ENCODE measurements around the gene DLGAP1. TPM values are rescaled to one million over a fixed set of nuclear protein-coding genes. Genes with fewer than 3 reads are reported as not detected.
"Not testable (repeated sequence)": the region's sequence is repeated elsewhere in the genome, so short reads cannot be mapped to it uniquely, and the experiment has no call there.

Gene DLGAP1
- total RNA-seq, 1 donor from 2014 or later = 105 TPM

DNA sequence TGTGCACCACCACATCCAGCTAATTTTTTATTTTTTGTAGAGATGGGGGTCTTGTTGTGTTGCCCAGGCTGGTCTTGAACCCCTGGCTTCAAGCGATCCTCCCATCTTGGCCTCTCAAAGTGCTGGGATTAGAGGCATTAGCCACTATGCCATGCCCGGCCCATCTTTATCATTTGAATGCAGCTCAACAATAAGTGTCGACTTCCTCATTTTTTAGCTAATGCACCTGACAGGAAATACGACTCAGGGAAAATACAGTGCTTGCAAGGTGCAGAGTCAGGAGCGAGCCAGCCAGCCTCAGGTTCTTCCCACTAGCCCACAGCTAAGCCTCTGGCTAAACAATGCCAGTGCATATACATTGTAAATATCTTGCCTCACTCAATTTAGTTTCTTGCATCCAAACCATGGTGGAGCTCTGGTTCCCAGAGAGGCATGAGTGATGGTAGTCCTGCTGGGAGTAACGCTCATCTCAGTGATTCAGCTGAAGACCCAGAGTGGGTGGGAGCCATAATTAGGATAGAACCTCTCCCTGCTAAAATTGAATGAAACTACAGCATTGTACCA is 870.1 kb downstream of the DLGAP1 start:
- no peak for DNase-seq (ENCODE audit: low spot score)

GRCh38 chr18:3584266-3584861 is 870.7 kb downstream of the DLGAP1 start:
- no peak for DNase-seq (ENCODE audit: low spot score)

GRCh38 chr18:3583873-3584247 is 871.2 kb downstream of the DLGAP1 start:
- DNase-seq (ENCODE audit: low spot score) = no peak

- DNase-seq (ENCODE audit: low spot score) = not testable (repeated sequence)
These were observed 871.8 kb downstream of the DLGAP1 start for GRCh38 chr18:3583106-3583872.

DNA sequence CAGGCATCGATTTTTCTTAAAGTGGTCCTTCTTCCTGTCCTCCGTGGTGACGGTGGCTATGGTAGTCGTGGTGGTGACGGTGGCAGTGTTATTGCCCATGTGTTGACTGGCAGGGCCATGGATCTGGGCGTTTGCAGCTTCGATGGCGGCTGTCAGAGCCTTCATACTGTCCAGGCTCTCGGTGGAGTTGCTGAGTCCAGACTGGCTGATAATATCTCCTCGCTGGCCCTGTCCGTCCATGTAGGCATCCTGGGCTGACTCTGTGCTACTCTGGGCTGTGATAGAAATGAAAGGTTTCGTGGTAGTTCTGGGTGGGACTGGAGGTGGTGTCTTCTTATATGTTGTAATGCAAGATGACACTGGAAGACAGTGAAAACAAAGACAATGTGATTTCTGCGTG is 873.2 kb downstream of the DLGAP1 start:
- DNase-seq (ENCODE audit: low spot score) = no peak

- not testable (repeated sequence) for DNase-seq (ENCODE audit: low spot score)
These were observed 874.5 kb downstream of the DLGAP1 start for GRCh38 chr18:3580523-3581025.

GRCh38 chr18:3579701-3580100 is 875.4 kb downstream of the DLGAP1 start:
- no peak for DNase-seq (ENCODE audit: low spot score)

DNA sequence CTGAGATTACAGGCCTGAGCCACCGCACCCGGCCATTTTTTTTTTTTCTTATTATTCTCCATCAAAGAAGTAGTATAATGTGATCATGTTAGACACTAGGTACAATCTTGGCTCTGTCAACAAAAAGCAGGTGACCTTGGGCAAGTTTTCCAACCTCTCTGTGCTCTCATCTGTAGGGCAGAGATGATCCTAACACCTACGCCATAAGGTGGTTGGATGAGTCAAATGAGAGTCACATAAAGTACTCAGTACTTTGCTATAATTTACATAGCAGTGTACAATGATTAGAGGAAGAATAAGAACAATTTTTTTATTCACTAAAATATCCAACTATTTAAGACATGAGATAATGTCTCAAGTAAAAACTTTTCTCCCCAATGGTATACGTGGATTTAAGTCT is 876.5 kb downstream of the DLGAP1 start:
- DNase-seq (ENCODE audit: low spot score) = no peak

DNA sequence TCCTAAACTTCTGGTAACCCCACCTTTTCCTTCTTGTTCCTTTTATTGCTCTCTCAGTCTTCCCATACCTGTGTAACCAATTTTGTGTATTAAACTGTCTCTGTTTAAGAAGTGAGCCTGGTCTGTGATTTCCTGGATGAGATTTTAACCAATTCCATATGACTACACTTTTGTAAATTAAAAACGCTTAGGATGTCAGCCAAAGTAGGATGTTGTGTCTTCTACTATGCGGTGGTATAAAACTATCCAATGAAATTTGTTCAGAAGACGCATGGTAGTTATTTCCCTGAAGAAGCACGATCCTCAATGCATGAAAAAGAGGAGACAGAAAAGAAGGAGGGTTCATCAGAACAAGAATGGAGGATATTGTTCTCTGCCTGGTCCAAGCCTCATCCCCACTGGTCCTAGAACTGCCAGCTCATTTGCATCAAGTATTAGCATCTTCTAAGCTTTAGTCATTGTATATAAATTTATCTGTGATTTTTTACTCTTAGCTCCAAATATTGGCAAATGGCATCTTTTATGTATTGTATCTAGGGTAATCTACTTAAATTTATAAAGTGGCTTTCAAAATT is 877.7 kb downstream of the DLGAP1 start:
- no peak for DNase-seq (ENCODE audit: low spot score)

GRCh38 chr18:3572761-3573160 is 882.3 kb downstream of the DLGAP1 start:
- no peak for DNase-seq (ENCODE audit: low spot score)

- no peak for DNase-seq (ENCODE audit: low spot score)
These were observed 888.3 kb downstream of the DLGAP1 start for GRCh38 chr18:3566851-3567250.

DNA sequence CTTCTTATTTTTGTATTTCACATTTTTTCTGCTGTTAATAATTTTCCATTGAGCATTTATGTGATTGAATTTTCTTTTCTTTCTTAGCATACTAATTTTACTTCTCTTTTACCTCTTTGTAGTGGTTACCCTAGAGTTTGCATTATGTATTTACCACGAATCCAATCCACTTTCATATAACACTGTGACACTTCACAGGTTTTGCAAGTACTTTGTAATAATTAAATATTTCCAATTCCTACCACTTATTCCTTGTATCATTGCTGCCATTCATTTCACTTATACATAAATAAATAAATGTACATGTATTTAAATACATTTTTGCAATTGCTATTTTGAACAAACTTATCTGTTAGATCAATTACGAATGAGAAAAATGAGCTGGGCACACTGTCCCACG is 894.4 kb downstream of the DLGAP1 start:
- DNase-seq (ENCODE audit: low spot score) = no peak

GRCh38 chr18:3554811-3555427 is 900.2 kb downstream of the DLGAP1 start:
- no peak for DNase-seq (ENCODE audit: low spot score)

GRCh38 chr18:3554091-3554601 is 901.0 kb downstream of the DLGAP1 start:
- no peak for DNase-seq (ENCODE audit: low spot score)

GRCh38 chr18:3552305-3552704 is 902.8 kb downstream of the DLGAP1 start:
- DNase-seq (ENCODE audit: low spot score) = no peak

GRCh38 chr18:3547891-3548615 is 907.1 kb downstream of the DLGAP1 start:
- no peak for DNase-seq (ENCODE audit: low spot score)

DNA sequence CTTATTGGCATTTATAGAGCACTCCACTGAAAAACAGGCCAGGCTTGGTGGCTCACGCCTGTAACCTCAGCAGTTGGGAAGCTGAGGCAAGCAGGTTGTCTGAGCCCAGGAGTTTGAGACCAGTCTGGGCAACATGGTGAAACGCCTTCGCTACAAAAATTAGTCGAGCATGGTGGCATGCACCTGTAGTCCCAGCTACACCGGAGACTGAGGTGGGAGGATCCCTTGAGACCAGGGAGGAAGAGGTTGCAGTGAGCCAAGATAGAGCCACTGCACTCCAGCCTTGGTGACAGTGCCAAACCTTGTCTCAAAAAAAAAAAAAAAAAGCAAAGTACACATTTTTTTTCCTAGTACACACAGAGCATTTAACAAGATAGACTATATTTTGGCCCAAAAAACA is 909.0 kb downstream of the DLGAP1 start:
- no peak for DNase-seq (ENCODE audit: low spot score)

DNA sequence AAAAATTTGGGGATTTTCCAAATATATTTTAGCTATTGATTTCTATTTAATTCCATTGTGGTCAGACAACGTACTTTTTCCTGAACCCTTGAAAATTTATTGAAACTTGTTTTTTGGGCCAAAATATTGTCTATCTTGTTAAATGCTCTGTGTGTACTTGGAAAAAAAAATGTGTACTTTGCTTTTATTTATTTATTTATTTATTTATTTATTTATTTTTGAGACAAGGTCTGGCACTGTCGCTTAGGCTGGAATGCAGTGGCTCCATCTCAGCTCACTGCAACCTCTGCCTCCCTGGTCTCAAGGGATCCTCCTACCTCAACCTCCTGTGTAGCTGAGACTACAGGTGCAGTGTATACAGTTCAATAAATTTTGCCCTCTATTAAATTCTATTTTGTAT is 910.6 kb downstream of the DLGAP1 start:
- DNase-seq (ENCODE audit: low spot score) = no peak

DNA sequence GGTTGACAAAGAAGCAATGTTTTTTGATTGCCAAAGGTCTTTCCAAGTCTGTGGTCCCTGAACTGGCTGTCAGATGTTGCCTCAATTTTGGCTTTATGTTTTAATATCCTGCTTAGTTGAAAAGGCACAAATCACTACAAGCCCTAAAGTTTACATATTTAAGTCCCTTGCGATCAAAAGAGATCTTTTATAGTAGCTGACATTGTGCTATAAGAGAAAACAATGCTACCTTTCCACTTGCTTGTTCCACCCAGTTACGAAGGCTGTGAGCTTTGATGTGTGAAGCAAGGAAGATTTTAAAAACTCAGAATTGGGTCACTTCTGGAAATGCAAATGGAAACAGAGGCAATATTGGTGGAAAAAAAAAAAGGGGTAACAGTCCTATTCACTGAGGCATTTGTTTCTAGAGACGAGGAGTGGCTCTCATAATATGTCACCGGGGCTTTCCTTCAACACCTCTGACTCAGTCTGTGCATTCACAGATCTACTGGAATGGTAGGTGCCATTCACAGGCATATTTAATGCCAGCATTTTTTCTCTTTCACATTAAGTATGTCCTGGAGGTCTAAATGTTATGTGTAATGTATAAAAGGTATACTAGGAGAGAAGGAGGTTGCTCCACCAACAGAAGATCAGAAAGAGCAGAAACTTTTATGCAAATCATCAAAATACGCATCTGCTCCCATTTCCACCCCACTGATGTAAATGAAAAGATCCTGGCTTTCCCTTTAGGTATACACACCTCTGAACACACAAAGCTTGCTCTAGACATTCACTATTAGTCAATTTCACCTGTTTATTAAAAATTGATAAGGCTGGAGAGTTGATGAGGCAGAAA is 913.3 kb downstream of the DLGAP1 start:
- DNase-seq (ENCODE audit: low spot score) = no peak

- DNase-seq (ENCODE audit: low spot score) = no peak
These were observed 914.1 kb downstream of the DLGAP1 start for GRCh38 chr18:3540805-3541548.

Measured in mucosa of gallbladder (tissue), 1 donor.